IPS DF 19.7 (cell line): ENCODE results near the gene PAGE2B.
"Not testable (repeated sequence)": the region's sequence is repeated elsewhere in the genome, so short reads cannot be mapped to it uniquely, and the experiment has no call there.

Source experiments
- DNase-seq: peaks from one replicate; pipeline ENCODE4 v3.0.0-alpha.2; 2013; ENCODE audit warnings: low read depth, low spot score

PAGE2B gene, protein sequence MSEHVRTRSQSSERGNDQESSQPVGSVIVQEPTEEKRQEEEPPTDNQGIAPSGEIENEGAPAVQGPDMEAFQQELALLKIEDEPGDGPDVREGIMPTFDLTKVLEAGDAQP

DNA sequence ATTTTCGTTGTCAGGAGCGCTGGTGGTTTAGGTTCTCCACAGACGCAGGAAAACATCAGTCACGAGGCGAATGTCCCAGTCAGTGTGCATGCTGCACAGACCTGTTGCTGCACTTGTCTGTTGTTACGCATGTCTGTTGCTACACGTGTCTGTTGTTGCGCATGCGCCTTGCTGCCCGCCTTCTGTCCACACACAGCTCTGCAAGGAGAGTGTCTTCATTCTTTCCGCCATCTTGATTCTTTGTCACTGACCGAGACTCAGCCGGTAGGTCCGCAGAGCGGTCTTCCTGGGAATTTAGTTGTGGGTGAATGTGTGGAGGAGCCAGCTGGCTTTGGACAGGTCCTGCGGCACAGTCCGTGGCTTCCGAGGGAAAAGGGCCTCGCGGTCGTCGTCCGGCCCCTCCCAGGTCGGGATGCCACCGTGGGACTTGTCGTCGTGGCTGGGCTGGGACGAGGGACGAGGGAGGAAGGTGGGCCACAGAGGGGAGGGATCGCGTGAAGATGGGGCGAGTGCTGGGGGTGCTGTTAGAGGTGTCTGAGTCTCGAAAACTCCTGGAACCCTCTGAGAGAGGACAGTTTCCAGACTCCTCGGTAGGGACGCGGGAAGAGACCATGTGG lies at the start of gene PAGE2B:
PAGE2B (plus strand) TSS at position 180 of the 617 bp plus-strand sequence. CDS start 1,012 bp downstream, outside the sequence.
- no peak for DNase-seq

DNA sequence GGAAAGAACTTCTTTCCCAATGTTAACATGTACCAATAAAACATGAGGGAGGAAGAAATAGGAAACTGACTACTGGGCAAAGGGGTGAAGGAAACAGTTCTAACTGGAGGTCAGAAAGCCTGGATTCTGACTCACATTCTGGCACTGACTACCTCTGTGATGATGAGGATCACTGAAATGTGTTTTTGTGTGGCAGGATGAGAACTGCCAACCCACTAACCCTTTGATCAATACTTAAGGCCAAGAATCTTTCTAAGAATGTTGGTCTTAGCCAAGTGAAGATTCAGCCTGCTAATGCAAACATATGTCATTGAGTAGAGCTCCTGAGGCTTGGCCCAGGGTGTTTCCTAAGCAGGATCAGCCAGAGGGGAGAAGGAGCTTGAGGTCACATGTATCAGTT lies 48.7 kb upstream of the PAGE2B start:
- no peak for DNase-seq

DNA sequence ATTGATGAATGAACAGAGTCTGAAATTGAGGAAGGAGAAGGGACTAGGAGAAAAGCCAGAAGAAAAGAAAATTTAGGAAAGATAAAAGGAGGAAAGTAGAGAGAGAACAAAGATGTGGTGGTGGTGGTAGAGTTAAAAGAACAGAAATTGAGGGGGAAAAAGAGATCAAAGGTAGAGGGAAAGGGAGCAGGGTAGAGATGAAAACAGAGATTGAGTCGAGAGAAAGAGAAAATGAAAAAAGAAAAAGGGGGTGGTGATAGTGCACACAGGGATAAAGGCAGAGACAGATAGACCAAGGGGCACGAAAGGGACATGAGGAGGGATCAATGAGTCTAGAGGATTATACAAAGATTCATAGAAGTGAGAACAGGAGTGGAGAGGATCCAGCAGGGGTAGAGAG lies 48.0 kb upstream of the PAGE2B start:
- DNase-seq, result no peak

DNA sequence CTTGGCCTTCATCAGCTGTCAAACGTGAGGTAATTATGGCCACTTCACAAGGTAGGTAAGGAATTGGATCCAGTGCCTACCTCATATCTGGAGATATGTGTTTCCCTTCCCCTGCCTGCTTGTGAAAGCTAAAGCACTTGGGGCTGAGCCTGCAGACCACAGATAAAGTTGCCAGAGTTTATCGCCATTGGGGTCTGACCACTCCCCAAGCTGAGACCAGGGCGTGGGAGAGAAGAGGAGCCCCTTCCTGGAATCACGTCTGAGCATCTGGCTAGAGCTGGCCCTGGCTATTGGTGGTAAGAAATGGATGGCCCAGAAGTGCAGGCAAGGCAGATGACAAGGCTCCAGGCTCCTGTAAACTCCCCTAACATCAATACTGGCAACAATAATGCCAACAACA lies 46.8 kb upstream of the PAGE2B start:
- DNase-seq, result no peak

DNA sequence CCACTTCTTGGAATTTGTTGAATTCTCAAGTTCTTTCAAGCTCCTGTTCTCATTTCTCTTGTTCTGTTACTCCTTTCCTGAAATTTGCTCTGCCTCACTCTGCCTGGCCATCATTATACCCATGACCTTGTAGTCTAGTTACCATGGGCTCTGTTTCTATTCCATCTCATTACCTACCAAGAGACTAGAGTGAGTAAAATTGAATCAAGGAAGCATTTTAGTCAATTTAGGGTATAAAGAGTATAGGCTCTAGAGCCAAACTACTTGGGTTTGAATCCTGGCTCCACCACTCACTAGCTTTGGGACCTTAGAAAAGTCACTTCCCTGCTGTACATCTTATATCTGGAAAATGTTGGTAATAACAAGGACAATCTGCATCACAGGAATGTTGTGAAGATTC lies 46.2 kb upstream of the PAGE2B start:
- no peak for DNase-seq

DNA sequence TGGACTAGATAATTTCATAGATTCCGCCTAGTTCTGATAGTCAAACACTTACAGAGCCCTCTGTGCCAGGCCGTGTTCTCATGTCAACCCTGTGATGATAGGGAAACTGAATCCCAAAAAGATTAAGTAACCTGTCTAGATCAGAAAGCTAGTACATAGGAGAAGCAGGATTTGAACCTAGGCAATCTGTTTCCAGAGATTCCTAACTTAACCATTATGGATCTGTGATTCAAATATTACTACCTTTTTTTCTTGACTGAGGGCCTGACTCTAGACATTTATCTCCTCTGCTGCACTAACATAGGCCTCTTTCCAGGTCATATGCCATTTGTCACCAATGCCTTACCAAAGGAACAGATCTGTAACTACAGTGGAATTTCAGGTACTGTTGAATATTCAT lies 45.5 kb upstream of the PAGE2B start:
- no peak for DNase-seq

DNA sequence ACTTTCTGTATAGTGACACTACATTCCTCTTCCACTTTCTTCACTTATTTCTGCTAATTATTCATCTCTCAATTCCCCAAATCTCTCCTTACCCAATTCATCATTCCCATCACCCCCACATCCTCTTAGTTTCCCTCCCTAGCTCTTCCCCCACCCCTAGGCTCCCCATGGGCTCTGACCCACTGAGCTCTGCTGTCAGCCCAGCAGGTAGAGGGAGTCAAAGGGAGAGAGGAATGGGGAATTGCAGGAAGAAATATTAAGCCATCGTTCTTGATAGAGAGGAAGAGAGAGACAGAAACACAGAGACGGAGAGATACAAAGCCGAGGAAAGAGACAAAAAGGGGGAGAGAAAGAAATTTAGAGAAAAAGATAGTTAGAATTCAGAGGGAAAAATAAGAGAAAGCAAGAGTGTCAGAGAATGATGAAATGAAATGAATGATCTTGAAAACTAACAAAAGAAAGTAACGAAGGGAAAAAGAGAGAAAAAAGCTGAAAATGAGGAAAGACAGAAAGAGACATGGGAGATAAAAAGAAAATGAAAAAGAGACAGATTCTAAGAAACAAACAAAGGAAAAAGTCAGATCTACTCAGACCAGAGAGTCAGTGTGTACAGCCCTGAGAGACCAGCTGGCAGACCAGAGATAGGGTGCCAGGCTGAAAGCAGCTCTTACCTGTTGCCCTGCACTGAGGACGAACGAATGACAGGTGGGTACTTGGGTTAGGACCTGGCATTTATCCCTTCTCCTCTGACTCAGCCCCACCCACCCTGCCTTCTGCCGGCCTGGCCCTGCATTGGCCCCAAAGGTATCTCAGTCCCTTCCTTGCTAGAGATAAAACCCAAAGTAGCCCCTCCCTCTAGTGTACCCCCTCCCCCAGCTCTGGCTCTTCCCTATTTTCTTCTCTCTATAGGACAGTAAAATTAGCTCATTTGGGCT lies 44.3 kb upstream of the PAGE2B start, which contains the start of gene ALAS2:
ALAS2 (minus strand) TSS at position 707 of the 935 bp plus-strand sequence. CDS start 4,977 bp downstream, outside the sequence.
- no peak for DNase-seq

DNA sequence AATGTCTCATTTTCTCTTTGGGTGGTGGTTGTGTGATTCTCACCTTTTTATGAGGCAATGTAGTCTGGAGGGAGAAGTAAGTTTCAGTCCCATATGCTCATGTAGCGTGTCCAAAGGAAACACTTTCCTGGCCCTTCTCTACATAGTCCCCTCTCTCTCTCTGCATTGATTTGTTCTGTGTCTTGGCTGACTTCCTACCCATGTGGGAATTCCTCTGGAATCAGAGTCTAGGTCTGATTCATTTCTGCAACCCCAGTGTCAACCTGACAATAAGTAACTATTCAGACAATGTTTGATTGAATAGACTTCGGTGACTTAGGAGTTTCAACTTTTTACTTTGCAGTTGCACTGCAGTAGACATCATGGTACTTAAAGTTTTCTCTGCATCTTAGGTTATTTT lies 41.4 kb upstream of the PAGE2B start:
- no peak for DNase-seq

DNA sequence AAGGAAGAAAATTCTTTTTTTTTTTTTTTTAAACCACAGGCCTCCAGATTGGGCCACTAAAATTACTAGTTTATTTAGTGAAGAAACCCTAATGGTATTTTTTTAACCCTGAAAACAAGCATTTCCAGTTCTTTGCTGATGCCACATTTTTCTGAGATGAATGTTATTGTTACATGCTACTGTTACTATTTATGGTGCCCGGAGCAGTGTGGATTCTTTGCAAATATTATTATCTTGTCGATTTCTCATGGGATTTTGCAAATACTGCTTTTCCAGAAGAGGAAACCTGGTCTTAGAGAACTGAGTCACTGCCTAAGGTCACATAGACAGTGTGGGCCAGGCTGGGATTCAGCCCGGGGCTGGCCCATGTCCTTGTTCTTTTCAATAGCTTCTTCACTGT lies 35.4 kb upstream of the PAGE2B start:
- no peak for DNase-seq

DNA sequence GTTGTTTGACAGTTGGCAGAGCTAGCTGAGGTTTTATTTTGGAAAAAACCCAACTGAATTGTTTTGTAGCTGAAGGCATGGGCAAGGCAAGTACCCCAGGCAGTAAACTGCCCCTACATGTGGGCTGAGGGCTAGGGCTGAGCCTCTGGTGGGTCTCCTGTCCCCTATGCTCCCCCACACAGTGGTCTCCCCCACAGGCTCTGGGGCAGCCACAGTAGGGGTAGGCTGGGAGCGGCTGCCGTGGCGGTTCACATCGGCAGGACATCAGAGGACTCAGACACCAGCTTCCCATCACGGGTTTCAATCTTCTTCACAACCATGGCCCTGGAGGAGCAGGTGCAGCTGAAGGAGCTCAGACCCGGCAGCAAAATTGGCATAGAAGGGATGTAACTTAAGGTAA lies 33.3 kb upstream of the PAGE2B start:
- no peak for DNase-seq

DNA sequence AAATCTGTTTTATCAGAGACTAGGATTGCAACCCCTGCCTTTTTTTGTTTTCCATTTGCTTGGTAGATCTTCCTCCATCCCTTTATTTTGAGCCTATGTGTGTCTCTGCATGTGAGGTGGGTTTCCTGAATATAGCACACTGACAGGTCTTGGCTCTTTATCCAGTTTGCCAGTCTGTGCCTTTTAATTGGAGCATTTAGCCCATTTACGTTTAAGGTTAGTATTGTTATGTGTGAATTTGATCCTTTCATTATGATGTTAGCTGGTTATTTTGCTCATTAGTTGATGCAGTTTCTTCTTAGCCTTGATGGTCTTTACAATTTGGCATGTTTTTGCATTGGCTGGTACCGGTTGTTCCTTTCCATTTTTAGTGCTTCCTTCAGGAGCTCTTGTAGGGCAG lies 24.2 kb upstream of the PAGE2B start:
- DNase-seq, result not testable (repeated sequence)

DNA sequence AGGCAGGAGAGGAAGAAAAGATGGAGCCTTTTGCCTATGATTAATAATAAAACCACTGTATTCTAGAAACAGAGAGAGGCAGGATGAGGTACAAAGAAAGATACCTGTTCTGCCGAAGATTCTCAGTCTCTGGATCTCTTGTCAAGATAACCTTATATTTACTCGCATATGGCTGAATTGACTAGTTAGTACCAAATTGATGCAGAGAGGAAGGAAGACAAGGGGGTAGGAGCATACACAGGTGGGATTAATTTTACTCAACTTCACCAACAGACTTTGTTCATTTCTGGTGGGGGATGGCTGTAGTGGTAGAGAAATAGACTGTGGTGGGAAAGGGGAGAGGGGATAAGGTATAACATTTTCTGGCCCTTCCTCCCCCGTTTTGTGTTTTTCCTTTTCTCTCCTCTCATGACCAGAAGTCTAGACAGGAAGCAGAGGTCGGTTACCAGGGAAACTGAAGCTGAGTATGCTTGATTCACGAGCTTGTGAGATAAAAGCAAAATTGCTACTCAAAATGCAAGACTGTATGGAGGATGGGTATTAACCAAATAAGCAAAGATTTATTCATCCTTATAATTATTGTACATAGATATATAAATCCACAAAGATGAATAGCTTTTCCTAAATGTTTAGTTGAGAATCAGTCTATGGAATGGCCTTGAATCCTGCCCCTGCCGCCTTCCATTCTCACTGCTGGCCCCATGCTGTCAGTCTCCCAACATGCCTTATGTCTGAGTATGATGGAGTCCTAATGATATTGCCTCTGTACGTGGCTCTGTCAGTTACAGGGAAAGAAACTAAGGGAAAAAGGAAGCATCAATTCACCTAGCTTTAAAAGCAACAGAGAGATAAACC lies 17.8 kb upstream of the PAGE2B start:
- no peak for DNase-seq

DNA sequence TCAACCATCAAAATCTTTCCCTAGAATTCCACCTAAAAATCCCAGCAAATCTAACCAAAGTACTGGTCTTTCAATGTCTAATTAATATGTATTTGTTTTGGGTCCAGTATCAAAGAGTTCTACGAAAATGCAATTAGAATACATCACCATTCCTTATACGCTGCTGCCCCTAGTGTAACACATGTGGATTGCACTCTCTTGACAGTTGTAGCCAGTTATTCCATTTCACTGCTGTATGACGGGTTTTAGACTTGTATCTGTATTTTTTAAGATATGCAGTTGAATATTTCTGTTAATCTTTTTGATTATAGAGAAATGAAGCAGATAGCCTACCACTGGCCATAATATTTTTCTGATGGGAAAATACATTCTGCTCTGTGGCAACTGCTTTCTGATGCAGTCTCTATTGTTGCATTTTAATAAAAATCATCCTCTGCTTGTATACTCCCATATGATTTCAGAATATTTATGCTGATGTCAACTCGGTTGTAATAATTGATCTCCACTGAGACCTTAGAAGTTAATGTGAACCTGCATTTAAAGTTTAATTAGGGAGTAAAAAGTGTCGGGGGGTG lies 17.1 kb upstream of the PAGE2B start:
- no peak for DNase-seq

DNA sequence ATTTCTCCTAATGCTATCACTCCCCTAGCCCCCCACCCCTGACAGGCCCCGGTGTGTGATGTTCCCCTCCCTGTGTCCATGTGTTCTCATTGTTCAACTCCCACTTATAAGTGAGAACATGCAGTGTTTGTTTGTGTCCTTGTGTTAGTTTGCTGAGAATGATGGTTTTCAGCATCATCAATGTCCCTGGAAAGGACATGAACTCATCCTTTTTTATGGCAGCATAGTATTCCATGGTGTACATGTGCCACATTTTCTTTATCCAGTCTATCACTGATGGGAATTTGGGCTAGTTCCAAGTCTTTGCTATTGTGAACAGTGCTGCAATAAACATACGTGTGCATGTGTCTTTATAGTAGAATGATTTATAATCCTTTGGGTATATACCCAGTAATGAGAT lies 7.7 kb upstream of the PAGE2B start:
- not testable (repeated sequence) for DNase-seq

DNA sequence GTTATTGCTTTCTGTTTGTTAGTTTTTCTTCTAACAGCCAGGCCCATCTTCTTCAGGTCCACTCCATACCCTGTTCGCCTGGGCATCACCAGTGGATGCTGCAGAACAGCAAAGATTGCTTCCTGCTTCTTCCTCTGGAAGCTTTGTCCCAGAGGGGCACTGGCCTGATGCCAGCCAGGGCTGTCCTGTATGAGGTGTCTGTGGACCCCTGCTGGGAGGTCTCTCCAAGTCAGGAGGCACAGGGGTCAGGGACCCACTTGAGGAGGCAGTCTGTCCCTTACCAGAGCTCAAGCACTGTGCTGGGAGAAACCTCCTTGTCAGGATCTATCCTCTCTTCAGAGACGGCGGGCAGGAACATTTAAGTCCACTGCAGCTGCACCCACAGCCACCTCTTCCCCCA lies 2.5 kb upstream of the PAGE2B start:
- no peak for DNase-seq

DNA sequence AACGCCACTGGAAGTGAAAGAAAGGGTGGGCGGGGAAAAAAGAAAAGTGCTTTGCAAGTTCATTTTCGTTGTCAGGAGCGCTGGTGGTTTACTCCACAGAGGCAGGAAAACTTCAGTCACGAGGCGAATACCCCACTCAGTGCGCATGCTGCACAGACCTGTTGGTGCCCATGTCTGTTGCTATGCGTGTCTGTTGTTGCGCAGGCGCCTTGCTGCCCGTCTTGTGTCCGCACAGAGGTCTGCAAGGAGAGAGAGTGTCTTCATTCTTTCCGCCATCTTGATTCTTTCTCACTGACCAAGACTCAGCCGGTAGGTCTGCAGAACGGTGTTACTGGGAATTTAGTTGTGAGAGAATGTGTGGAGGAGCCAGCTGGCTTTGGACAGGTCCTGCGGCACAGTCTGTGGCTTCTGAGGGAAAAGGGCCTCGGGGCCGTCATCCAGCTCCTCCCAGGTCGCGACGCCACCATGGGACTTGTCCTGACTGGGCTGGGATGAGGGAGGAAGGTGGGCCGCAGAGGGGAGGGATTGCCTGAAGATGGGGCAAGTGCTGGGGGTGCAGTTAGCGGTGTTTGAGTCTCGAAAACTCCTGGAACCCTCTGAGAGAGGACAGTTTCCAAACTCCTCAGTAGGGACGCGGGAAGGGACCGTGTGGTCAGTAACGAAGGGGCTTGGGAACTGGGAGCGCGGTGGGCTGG lies 14.1 kb downstream of the PAGE2B start, which contains the start of gene PAGE2:
PAGE2 (plus strand) TSS at position 224 of the 695 bp plus-strand sequence. CDS start 1,003 bp downstream, outside the sequence.
- no peak for DNase-seq

DNA sequence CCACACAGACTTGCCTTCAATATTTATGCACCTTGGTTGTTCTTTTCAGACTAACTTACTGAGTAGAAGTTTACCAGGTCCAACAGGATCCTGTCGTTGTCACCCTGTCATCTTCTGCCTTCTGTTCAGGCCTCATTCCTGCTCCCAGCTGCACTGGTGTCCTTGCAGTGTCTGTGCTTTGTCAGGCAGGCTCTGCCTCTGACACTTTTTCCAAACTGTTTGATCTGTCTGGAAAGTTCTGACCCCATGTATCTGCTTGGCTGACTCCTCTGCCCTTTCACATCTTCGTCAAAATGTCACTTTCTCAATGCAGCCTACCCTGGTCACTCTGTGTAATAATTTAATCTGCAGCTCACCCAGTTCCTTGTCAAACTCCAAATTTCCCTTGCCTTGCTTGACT lies 23.9 kb downstream of the PAGE2B start:
- DNase-seq, result no peak

DNA sequence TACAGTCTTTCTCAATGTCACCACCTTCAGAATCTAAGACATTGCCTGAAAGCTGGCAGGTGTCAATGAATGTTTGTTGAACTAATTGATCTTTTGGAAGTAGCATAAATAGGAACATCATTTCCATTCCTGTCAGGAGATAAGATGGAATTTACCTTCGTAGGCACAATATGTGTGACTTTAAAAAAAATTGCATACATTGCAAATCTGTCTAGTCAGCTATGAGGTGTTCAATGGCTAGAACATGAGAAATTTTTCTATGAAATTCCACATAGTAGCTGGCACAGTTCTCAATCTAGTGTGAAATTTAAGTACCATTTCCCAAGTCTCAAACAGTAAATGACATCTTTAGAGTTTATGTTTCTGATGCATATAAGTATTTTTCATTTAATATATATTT lies 24.3 kb downstream of the PAGE2B start:
- no peak for DNase-seq

DNA sequence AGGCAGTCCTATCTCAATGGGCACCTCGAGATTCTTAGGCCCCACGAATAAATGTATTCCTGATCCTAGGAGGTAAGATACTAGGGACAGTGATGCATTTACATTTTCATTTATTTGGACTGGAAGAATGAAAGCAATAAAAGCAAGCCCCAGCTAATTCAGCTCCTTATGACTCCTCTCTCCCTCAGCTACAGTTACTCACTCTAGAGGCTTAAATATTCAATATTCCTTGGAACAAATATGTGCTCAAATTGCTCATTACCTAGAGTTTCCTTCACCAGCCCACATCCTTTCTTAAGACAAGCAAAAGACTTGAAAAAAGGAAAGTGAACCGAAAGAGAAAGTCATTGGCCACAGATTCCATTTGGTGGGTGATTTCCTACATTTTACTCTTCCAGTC lies 27.9 kb downstream of the PAGE2B start:
- DNase-seq, result no peak

DNA sequence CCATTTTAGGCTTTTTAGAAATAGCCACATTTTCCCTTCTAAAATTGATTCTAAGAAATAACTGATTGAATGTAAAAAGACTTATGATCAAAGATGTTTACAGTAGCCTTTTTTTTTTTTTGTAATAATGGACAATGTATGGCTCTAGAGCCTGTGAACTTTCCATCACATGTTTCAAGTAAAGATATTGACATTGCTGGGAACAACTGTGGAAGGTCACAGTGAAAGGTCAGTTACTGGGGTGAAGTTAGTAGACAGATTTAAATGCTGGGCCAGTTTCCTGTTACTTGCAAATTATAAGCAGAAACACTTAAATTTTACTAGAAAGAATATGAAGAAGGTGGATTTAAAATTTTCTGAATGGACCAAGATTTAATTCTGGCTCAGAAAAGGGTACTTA lies 32.4 kb downstream of the PAGE2B start:
- no peak for DNase-seq

DNA sequence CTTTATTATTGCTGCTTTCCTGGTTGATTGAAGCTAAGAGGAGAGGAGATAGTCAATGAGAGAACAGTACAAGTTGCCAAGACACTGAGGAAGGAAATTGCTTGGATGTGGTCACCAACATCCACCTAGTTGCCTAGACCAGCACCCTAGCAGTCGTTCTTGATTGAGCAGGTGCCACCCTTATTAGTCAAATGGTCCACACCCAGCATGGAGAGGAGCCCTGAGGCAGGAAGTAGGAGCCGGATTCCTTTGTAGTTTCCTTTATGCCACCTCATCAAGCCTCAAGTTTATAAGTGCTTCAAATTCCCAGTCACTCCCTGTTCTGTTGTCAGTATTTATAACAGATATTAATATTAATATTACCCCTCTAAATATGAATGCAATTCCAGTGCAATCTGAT lies 33.1 kb downstream of the PAGE2B start:
- DNase-seq, result no peak
